Stimulated activated CD4-positive, alpha-beta T cell treated with anti-CD3 and anti-CD28 coated beads, Interleukin-1b, Interleukin-23, amount 100 ng/mL, for 1 hour (primary cell): ENCODE results near the gene OASL.

Source experiments
- DNase-seq, 2 donors: peaks; one replicate each; pipeline ENCODE4 v3.0.0-alpha.2; 2020; ENCODE audit warnings: low read depth in 2 of 2

OASL gene

GRCh38 chr12:120991965-120992364, 47.1 kb downstream of the OASL start:
- DNase-seq, result no peak

DNA sequence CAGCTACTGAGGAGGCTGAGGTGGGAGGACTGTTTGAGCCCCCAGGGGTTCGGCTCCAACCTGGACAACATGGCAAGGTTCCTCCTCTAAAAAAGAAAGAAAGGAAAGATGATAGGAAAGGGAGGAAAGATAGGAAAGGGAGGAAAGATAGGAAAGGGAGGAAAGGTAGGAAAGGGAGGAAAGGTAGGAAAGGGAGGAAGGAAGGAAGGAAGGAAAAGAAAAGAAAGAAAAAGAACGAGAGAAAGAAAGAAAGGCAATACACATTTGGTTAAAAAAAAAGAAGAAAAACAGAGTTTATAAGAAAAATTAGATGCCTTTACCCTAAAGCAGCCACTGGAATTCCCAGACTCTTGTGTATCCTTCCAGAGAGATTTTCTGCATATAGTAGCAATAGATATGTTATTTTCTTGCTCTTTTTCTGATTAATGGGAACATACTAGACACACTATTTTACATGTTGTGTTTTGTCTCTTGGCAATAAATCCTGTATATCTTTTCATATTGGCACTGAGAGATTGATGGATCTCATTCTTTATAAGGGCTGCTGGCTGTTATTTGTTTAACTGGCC, 48.5 kb downstream of the OASL start:
- no peak for DNase-seq

GRCh38 chr12:120989687-120990086, 49.4 kb downstream of the OASL start:
- no peak for DNase-seq

- no peak for DNase-seq
These were observed 50.4 kb downstream of the OASL start for GRCh38 chr12:120988658-120989057.

DNA sequence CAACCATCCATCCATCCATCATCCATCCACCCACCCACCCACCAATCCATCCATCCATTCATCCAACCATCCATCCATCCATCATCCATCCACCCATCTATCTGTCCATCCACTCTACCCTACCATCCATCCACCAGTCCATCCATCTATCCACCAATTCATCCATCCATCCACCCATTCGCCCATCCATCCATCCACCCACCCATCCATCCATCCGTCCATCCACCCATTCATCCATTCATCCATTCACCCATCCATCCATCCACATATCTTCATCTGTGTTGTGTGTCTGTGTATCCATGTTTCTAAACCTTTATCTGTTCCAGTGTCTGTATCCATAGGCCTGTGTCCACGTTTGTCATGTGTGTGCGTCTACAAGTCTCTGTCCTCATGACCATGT, 50.8 kb downstream of the OASL start:
- no peak for DNase-seq

- no peak for DNase-seq
These were observed 54.6 kb downstream of the OASL start for GRCh38 chr12:120984351-120984898.

- DNase-seq, result no peak
These were observed 55.3 kb downstream of the OASL start for GRCh38 chr12:120983759-120984158.

DNA sequence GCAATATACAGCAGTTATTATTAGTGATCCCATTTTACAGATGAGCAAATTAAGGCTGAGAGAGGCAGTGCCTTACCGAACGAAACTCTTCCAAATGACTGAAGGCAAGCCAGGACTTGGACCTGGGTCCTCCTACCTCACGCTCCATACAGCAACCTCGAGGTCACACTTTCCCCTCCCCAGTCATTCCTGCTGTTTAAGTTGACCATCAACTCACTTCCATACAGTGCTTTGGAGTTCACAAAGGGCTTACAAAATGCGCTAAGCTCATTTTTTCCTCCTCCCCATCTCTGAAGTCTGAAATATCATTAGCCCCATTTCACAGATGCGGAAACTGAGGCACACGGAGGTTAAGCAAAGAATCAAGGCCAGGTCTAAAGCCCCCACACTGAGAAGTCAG, 56.4 kb downstream of the OASL start:
- DNase-seq, result no peak

- no peak for DNase-seq
These were observed 57.6 kb downstream of the OASL start for GRCh38 chr12:120981407-120981941.

- no peak for DNase-seq
These were observed 58.2 kb downstream of the OASL start for GRCh38 chr12:120980800-120981368.

DNA sequence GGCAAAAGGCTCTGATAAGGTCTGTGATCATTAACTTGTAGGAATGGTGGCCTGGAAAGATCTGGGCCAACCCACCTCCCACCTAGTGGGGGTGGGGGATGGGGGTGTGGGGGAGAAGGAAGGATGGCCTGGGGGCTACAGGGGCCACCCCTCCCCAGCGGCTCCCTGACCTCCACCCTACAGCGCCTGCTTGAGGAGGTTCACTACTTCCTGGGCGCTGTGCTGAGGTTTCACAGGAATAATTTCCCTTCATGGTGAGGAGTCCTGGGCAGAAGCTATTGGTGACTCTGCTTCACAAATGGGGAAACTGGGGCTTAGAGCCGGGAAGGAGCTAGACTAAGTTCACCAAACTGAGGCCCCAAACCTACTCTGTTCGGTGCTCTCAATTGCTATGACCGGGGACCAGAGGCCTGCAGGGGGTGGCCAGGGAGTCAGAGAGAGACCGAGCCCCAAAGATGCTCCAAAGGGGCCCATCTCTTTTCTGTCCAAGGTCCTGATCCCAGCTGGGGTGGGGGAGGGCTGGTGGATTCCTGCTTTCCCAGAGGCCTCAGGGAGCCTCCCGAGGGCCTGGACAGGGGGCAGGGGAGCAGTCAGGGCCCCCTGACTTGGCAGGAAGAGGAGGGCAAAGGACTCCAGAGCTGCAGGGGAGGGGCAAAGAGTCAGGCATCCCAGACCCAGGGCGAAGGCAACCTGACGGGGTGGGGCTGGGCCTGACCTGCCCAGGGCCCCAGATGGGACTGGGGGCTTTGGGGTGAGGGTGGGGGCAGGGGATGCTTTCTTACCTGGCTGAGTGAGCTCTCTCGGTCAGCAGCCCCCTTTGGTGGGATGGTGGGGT, 59.0 kb downstream of the OASL start:
- no peak for DNase-seq

- no peak for DNase-seq
These were observed 59.7 kb downstream of the OASL start for GRCh38 chr12:120979220-120979861.

GRCh38 chr12:120978296-120979219, 60.5 kb downstream of the OASL start, which contains the start of gene HNF1A:
HNF1A (plus strand) TSS chr12:120978543; CDS start chr12:120978769, 226 bp downstream.
- no peak for DNase-seq

GRCh38 chr12:120977531-120978295, 61.3 kb downstream of the OASL start:
- no peak for DNase-seq

DNA sequence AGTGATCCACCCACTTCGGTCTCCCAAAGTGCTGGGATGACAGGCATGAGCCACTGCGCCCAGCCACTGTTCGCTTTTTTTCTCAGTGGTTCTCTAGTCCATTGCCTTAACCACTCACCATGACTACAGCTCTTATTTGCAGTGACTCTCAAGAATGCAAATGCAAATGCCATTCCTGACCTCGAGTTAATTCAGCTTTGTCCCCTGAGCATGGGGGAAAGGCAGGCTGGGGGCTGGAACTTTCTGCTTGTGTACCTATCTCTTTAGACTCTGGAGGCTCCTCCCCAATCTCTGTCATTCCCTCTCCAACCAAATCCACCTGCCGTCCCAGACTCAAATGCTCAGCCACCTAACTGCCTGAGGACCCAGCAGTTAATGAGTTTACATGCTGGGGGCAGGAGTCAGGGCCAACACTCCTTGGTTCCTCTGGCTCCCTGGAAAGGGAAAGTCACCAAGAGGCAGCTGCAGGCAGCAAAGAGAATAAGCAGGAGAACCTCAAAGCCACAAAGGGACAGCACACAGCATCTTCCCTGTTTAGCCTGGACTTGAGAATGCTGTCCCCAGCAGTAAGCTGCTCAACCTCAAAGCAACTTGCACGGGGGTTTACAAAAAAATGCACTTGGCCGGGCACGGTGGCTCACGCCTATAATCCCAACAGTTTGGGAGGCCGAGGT, 66.0 kb downstream of the OASL start:
- no peak for DNase-seq

DNA sequence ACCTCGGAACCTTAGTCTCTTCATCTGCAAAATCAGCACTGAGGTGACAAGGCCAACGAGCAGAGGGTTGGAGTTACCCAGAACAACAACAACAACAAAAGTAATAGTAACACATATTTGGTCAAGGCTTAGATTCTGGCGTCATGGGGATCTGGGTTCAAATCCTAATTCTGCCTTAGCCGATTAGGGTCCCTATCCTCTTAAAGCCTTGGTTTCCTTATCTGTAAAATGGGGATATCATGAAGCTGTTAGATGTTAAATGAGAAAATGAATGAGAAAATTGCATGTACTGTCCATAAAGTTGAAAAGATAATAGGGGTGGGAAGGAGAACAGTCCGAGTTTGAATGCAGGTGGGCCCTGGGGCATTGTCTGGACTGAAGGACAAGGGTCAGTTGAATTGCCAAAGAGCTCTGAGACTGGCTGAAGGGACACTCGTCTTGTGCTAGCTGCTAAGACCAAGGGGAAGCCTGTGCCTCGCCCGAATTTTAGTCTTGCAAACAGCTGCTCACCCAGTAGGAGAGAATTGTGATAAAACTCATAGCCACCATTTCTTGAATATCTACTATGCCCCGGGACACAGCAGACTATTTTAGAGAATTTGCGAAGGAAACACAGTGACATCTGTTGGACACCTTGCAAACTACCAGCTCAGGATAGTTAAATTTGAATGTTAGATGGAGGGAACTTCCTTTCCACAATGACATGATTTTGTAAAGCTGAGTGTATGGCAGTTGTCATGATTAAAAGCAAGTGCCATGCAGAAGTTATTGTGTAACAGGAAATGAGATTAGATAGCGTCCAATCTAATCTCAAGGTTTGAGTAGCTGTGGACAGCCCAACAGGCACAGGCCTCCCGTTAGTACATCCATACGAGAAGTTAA, 67.5 kb downstream of the OASL start:
- DNase-seq, result no peak

DNA sequence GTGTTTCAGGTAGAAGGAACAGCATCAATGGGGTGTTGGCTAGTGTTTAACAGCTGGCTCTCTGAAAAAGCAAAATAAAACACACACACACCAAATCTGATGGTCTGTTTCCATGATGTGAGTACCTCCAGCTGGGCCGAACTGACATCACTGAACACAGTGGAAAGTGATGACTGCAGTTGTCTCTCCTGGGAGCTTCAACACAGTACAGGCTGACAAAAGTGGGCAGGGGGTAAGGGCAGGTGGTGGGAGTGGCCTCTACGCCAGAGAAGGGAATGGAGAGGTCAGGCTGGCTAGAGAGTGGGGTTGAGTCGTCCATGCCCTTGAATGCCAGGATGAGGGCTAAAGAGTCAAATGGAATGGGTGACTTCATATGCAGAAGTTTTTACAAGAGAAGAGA, 68.7 kb downstream of the OASL start:
- DNase-seq, result no peak
